ENCODE data around the gene CCL4. TPM values are rescaled to one million over a fixed set of nuclear protein-coding genes. Genes with fewer than 3 reads are reported as not detected.

The CCL4 gene
- total RNA-seq, 1 experiment from 2014 or later = 1.2 TPM

GRCh38 chr17:36063786-36064541 is 39.7 kb upstream of the CCL4 start, which contains the start of gene CCL18:
CCL18 (plus strand) TSS chr17:36064272; CDS start chr17:36064343, 71 bp downstream.
- CTCF ChIA-PET = no interaction called here
- POLR2A ChIA-PET = no interaction called here
- BruUV-seq (replicated peaks) = no TSS peak

More at GRCh38 chr17:36063786-36064541, 39.7 kb upstream of the CCL4 start, which contains the start of gene CCL18:
- H3K36me3 ChIP-seq (ENCODE audit: control insufficient read depth in 1 of 2, insufficient read depth in 2 of 2, low read length in 2 of 2) = no peaks in the 10 kb centered on the region
- no peaks in the 10 kb centered on the region for H3K9me2 ChIP-seq (ENCODE audit: insufficient read depth)
- DNase-seq (ENCODE audit: low read depth, low spot score) (no peak), ATAC-seq (no peak)
- H3K9me3 ChIP-seq (ENCODE audit: control insufficient read depth in 1 of 2, insufficient read depth in 1 of 2, low read depth in 1 of 2, low read length in 2 of 2) = no peaks in the 10 kb centered on the region
- H3K4me2 ChIP-seq (ENCODE audit: low read length) = no peak within 1 kb of the TSS
- intact Hi-C loops (cut with micrococcal nuclease) = no loop called here
- H3K4me1 ChIP-seq (ENCODE audit: control insufficient read depth in 1 of 2, insufficient read depth in 2 of 2, low read length in 2 of 2) = no peaks in the 10 kb centered on the region
- RAD21 ChIA-PET (ENCODE audit: low non-redundant PET in 1 of 2, low total read pairs in 2 of 2, uncharacterized antibody in 2 of 2, unreplicated experiment in 2 of 2) = no interaction called here
- H4K20me1 ChIP-seq (ENCODE audit: insufficient read depth) = no peaks in the 10 kb centered on the region
- no peak within 1 kb of the TSS for H3K9ac ChIP-seq (ENCODE audit: low read length)
- no peak within 1 kb of the TSS for H3K27ac ChIP-seq (ENCODE audit: low read depth, low read length)
- H2AFZ ChIP-seq (ENCODE audit: low read depth, low read length, poor library complexity, severe bottlenecking) = no peak within 1 kb of the TSS
- TF ChIP-seq EGR1 (IDR thresholded peaks at IDR 0.05; ENCODE audit: low read depth) (no peak), POLR2AphosphoS5 (IDR thresholded peaks at IDR 0.05; ENCODE audit: low read depth, low read length) (no peak), TCF7L2 (IDR thresholded peaks at IDR 0.05; ENCODE audit: borderline replicate concordance, extremely low read depth, insufficient read depth, insufficient read length) (no peak), EZH2phosphoT487 (IDR thresholded peaks at IDR 0.05; ENCODE audit: borderline replicate concordance) (no peak), ZBTB33 (IDR thresholded peaks at IDR 0.05; ENCODE audit: extremely low read depth, insufficient replicate concordance, low read length) (no peak)
- H3K79me2 ChIP-seq (ENCODE audit: insufficient read depth, low read length) = no peaks in the 10 kb centered on the region
- no peaks in the 10 kb centered on the region; the same call in 1 of the 2 replicates for H3K27me3 ChIP-seq (ENCODE audit: insufficient read depth, low read length)
- H3K4me3 ChIP-seq (replicated peaks in 1 of 2; ENCODE audit: low read depth in 1 of 2, low read length in 2 of 2) = no peak within 1 kb of the TSS
